Measurements from ENCODE around the gene SLIT3.

DNA sequence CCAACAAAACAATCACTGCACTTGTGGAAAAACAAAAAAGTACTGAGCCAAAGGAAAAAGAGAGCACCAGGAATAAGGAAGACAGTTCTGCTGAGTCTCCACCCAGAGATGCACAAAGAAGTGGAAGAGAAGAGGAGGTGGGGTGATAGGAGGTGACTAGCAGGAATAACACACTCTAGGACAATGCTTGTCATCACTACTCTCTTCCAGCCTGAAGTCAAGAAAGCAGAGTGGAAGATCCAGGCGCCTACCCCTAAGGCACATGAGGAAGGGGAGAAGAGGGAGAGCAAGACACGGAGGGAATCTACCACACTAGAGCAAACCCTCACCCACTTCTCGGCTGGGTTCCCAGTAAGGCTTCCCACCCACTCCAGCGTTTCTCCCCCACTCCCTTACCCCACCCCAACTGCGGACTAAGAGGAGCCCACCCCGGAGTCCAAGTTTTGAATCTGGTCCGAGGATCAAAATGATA lies 1.7 kb downstream of the SLIT3 start:
- TF ChIP-seq, protein P1, sequence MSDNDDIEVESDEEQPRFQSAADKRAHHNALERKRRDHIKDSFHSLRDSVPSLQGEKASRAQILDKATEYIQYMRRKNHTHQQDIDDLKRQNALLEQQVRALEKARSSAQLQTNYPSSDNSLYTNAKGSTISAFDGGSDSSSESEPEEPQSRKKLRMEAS (IDR thresholded peaks at IDR 0.05; ENCODE audit: low read depth, low read length) = no peak
- TF ChIP-seq, protein P2, sequence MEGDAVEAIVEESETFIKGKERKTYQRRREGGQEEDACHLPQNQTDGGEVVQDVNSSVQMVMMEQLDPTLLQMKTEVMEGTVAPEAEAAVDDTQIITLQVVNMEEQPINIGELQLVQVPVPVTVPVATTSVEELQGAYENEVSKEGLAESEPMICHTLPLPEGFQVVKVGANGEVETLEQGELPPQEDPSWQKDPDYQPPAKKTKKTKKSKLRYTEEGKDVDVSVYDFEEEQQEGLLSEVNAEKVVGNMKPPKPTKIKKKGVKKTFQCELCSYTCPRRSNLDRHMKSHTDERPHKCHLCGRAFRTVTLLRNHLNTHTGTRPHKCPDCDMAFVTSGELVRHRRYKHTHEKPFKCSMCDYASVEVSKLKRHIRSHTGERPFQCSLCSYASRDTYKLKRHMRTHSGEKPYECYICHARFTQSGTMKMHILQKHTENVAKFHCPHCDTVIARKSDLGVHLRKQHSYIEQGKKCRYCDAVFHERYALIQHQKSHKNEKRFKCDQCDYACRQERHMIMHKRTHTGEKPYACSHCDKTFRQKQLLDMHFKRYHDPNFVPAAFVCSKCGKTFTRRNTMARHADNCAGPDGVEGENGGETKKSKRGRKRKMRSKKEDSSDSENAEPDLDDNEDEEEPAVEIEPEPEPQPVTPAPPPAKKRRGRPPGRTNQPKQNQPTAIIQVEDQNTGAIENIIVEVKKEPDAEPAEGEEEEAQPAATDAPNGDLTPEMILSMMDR (IDR thresholded peaks at IDR 0.05; ENCODE audit: low read depth, low read length) = no peak

Data from NB4 (cell line).